Adrenal gland (tissue), 5 donors: ENCODE measurements around the gene EXOC3L4.

Experiments used
- POLR2A ChIP-seq, 2 donors: fragments of 450-650 bp; IDR thresholded peaks; one replicate each; pipeline ENCODE4 v1.6.1; 2017; ENCODE audit warnings: antibody characterized with exemption in 2 of 2, mild to moderate bottlenecking in 2 of 2, moderate library complexity in 1 of 2
- TF ChIP-seq, protein P1 (sequence below), 6 experiments: fragments of 450-650 bp in 4 of 6; fragments of 200-600 bp in 2 of 6; sonication (generic) in 1 of 6; IDR thresholded peaks; 1 replicate in 5 of 6; 2 replicates in 1 of 6; pipeline versions ENCODE4 v1.5.1 to v1.8.0; 2016 to 2021; ENCODE audit warnings: antibody characterized with exemption in 6 of 6, mild to moderate bottlenecking in 2 of 6, moderate library complexity in 1 of 6
- donor health status: DM: no; HTN: no; CAD: no.

DNA sequence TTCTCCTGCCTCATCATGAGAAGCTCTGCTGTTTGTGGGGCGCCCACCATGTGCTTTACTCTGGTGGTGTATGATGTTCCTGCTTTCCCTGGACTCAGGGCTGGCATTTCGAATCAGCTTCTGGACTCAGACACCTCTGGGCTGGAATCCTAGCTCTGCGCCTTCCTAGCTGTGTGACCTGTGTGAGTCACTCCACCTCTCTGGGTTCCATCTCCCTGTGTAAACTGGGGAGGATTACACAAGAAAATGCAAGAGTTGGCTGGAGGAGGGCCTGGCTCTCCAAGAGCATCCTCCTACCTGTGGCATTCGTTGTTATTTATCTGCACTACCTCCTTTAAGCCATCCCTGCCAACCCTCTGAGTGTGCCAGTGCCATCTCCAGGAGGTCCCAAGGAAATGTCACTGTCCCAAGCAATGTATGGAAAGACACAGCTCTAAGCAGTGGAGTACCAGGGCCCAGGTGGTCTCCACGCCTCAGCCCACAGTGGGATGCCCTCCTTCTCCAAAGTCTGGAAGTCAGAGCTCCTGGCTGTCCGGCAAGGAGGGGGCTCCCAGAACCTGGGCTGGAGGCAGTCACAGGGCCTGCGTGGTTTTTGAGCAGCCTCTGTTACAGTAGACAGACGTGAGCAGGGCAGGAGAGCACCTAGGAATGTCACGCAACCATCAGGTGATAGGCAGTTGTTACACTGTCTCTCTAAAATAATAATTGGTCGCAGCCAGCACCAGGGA is 21.5 kb downstream of the EXOC3L4 start:
- TF ChIP-seq, protein P1, sequence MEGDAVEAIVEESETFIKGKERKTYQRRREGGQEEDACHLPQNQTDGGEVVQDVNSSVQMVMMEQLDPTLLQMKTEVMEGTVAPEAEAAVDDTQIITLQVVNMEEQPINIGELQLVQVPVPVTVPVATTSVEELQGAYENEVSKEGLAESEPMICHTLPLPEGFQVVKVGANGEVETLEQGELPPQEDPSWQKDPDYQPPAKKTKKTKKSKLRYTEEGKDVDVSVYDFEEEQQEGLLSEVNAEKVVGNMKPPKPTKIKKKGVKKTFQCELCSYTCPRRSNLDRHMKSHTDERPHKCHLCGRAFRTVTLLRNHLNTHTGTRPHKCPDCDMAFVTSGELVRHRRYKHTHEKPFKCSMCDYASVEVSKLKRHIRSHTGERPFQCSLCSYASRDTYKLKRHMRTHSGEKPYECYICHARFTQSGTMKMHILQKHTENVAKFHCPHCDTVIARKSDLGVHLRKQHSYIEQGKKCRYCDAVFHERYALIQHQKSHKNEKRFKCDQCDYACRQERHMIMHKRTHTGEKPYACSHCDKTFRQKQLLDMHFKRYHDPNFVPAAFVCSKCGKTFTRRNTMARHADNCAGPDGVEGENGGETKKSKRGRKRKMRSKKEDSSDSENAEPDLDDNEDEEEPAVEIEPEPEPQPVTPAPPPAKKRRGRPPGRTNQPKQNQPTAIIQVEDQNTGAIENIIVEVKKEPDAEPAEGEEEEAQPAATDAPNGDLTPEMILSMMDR (IDR thresholded peaks at IDR 0.05), result no peak
- TF ChIP-seq POLR2A (IDR thresholded peaks at IDR 0.05), result no peak
